Naive thymus-derived CD4-positive, alpha-beta T cell (primary cell): ENCODE measurements around the gene EFHC2. TPM values are rescaled to one million over a fixed set of nuclear protein-coding genes. Genes with fewer than 3 reads are reported as not detected.
A peak's percentile ranks its signal among the peaks of the same experiment; 100 is the strongest.

ENCODE experiments used
- ATAC-seq: fragments of 150-1000 bp; cut with Tn5 transposase; 2 replicates; pipeline ENCODE4 v1.10.0; 2021; ENCODE audit warnings: mild to moderate bottlenecking, moderate library complexity
- CTCF ChIA-PET: fragments of 350-600 bp; sonication (Branson Sonifier 250); formaldehyde crosslinking; loops from one replicate; lab custom pipeline; 2021; ENCODE audit warnings: antibody characterized with exemption; lab: Charles Lee
- POLR2A ChIA-PET: fragments of 350-600 bp; sonication (Branson Sonifier 250); formaldehyde crosslinking; loops from one replicate; lab custom pipeline; 2021; ENCODE audit warnings: antibody characterized with exemption, inconsistent platforms; lab: Charles Lee
- DNase-seq, 9 donors: peaks; one replicate each; pipeline versions ENCODE4 v3.0.0 to v3.0.0-alpha.2; 2020 to 2022; ENCODE audit warnings: mixed read lengths in 1 of 9
- H3K27ac ChIP-seq: one replicate; pipeline ENCODE4 v1.7.0; 2013; ENCODE audit warnings: mild to moderate bottlenecking, low read depth, low read length, moderate library complexity
- H3K27me3 ChIP-seq, 2 donors: one replicate each; pipeline ENCODE4 v1.7.0; 2013; ENCODE audit warnings: low read length in 2 of 2, mild to moderate bottlenecking in 2 of 2, moderate library complexity in 2 of 2; ENCODE audit not compliant: control insufficient read depth in 2 of 2, insufficient read depth in 2 of 2
- H3K36me3 ChIP-seq, 3 experiments: 1 replicate in 2 of 3; 2 replicates in 1 of 3; pipeline ENCODE4 v1.7.0; 2013; ENCODE audit warnings: low read length in 3 of 3, mild to moderate bottlenecking in 3 of 3, moderate library complexity in 1 of 3; ENCODE audit not compliant: insufficient read depth in 3 of 3, control insufficient read depth in 2 of 3
- H3K4me1 ChIP-seq, 2 donors: one replicate each; pipeline ENCODE4 v1.7.0; 2013; ENCODE audit warnings: low read length in 2 of 2, mild to moderate bottlenecking in 2 of 2, moderate library complexity in 1 of 2; ENCODE audit not compliant: control insufficient read depth in 2 of 2, insufficient read depth in 2 of 2
- H3K4me3 ChIP-seq: 2 replicates; pipeline ENCODE4 v1.7.0; 2013; ENCODE audit warnings: mild to moderate bottlenecking, low read length
- H3K9me3 ChIP-seq, 3 experiments: 1 replicate in 2 of 3; 2 replicates in 1 of 3; pipeline ENCODE4 v1.7.0; 2013; ENCODE audit warnings: low read length in 3 of 3; ENCODE audit not compliant: control insufficient read depth in 2 of 3
- H3K27ac Mint-ChIP-seq, 9 donors: one replicate each; pipeline ENCODE4 v1.8.0; 2020 to 2022; ENCODE audit warnings: mixed read lengths in 9 of 9, mild to moderate bottlenecking in 8 of 9, moderate library complexity in 5 of 9, inconsistent platforms in 2 of 9
- H3K27me3 Mint-ChIP-seq, 5 donors: one replicate each; pipeline ENCODE4 v1.8.0; 2021 to 2022; ENCODE audit warnings: mixed read lengths in 5 of 5, mild to moderate bottlenecking in 1 of 5
- H3K36me3 Mint-ChIP-seq, 5 donors: one replicate each; pipeline ENCODE4 v1.8.0; 2020 to 2022; ENCODE audit warnings: mixed read lengths in 5 of 5, mild to moderate bottlenecking in 3 of 5, inconsistent platforms in 1 of 5
- H3K4me1 Mint-ChIP-seq, 7 donors: one replicate each; pipeline ENCODE4 v1.8.0; 2020 to 2022; ENCODE audit warnings: mixed read lengths in 7 of 7, mild to moderate bottlenecking in 3 of 7, inconsistent platforms in 1 of 7
- H3K4me3 Mint-ChIP-seq, 10 donors: one replicate each; pipeline ENCODE4 v1.8.0; 2020 to 2022; ENCODE audit warnings: mild to moderate bottlenecking in 10 of 10, mixed read lengths in 10 of 10, moderate library complexity in 6 of 10, inconsistent platforms in 2 of 10
- H3K9me3 Mint-ChIP-seq, 11 donors: one replicate each; pipeline ENCODE4 v1.8.0; 2020 to 2022; ENCODE audit warnings: mixed read lengths in 11 of 11, mild to moderate bottlenecking in 4 of 11, inconsistent platforms in 1 of 11, moderate library complexity in 1 of 11
- intact Hi-C, 2 donors: fragments of 100-400 bp; cut with micrococcal nuclease; formaldehyde crosslinking; loops; one replicate each; pipeline ENCODE4 v1.15.1; 2023
- polyA plus RNA-seq, 2 donors: library from polyadenylated mRNA; unstranded; fragments of 300-500 nt; fragmentation: Illumina TruSeq; gene quantifications; one replicate each; pipeline ENCODE4 v1.2.3, GENCODE V29; 2021
- total RNA-seq, 6 experiments: library from RNA in 5 of 6; stranded (reverse) in 5 of 6; gene quantifications; 1 replicate in 5 of 6; 2 replicates in 1 of 6; pipeline ENCODE4 v1.2.3 and lab custom pipeline; 2021 to 2026

EFHC2 gene
- total and polyA plus RNA-seq, 7 experiments from 2014 or later: 0.31 to 3.3 (median 2.1) TPM

- Mint-ChIP-seq H3K27ac (no peak overlapping the region), H3K27me3 (no peaks in the 10 kb centered on the region), H3K4me3 (no peak overlapping the region), H3K9me3 (no peaks in the 10 kb centered on the region), H3K36me3 (no peaks in the 10 kb centered on the region), H3K4me1 (peaks cover 0 to 1% (median 0%) of the 10 kb centered on the region in 7 donors)
- ChIA-PET POLR2A (no interaction called here), CTCF (no interaction called here)
- H3K27me3 ChIP-seq: no peaks in the 10 kb centered on the region
- H3K4me3 ChIP-seq: no peak overlapping the region
- no peaks in the 10 kb centered on the region for H3K4me1 ChIP-seq
- no peaks in the 10 kb centered on the region for H3K9me3 ChIP-seq
- no peak for ATAC-seq
- no peak overlapping the region for H3K27ac ChIP-seq
- H3K36me3 ChIP-seq: no peaks in the 10 kb centered on the region
- intact Hi-C loops: no loop called here
- DNase-seq: no peak
These were observed 60.7 kb downstream of the EFHC2 start for GRCh38 chrX:44282753-44283152.

DNA sequence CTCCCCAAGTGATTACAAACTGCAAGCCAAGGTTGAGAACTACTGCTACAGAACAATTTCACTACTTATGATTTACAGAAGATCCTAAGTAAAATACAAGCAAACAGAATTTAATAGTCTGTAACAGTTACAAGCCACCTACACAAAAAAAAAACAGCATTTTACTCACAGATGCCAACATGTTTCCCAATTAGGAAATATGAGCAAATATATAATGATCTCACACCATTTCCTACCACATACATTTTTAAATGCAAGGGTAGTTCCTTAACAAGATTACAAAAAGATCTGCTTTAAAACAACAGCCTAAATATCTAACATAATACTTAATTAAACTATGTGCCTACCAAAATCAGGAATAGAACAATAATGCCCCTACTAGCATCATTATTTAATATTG is 63.4 kb downstream of the EFHC2 start:
- Mint-ChIP-seq H3K27ac (no peak overlapping the region), H3K9me3 (peaks cover 0 to under 1% (median 0%) of the 10 kb centered on the region in 11 donors)
- CTCF ChIA-PET: interaction anchor here (0.7 kb wide), 1 partner anchor 1633 kb away, joined by 4 read pairs; no protein-coding TSS in a partner anchor

DNA sequence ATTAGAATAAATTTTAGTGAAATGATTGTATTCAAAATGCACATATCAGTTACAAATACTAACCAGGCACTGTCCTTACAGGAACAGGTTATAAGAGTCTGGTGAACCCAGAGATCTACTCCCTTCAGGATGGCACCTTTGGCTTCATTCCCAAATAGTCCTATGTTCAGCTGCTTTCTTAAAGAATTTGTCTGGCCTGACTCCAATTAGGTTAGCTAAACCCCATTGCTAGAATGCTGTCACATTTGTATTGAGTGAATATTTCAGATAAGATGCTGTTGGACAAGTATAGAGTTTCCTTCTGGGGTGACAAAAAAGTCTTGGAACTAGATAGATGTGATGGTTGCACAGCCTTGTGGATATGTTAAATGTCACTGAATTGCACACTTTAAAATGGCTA is 69.4 kb downstream of the EFHC2 start:
- peaks cover 0 to 4% (median 0%) of the 10 kb centered on the region in 5 donors for H3K27me3 Mint-ChIP-seq
- ChIA-PET CTCF (no interaction called here), POLR2A (interaction anchor here (0.7 kb wide), 1 partner anchor 79 kb away, joined by 3 read pairs; no protein-coding TSS in a partner anchor)
- peak overlapping the region in 1 of 9 donors; percentile 61 for H3K27ac Mint-ChIP-seq
- no peak for ATAC-seq
- H3K4me3 Mint-ChIP-seq: no peak overlapping the region
- DNase-seq: no peak
- peaks cover 4 to 39% (median 22%) of the 10 kb centered on the region in 7 donors for H3K4me1 Mint-ChIP-seq
- Histone ChIP-seq H3K36me3 (no peaks in the 10 kb centered on the region), H3K4me3 (no peak overlapping the region), H3K9me3 (no peaks in the 10 kb centered on the region), H3K27me3 (no peaks in the 10 kb centered on the region), H3K4me1 (no peaks in the 10 kb centered on the region), H3K27ac (no peak overlapping the region)
- H3K36me3 Mint-ChIP-seq: peaks cover 0 to 24% (median 7%) of the 10 kb centered on the region in 5 donors
- peaks cover 0 to 7% (median 0%) of the 10 kb centered on the region in 11 donors for H3K9me3 Mint-ChIP-seq
- intact Hi-C loops: no loop called here

More for the DNA sequence above, 63.4 kb downstream of the EFHC2 start:
- intact Hi-C loops: no loop called here
- Histone ChIP-seq H3K9me3 (no peaks in the 10 kb centered on the region), H3K27me3 (no peaks in the 10 kb centered on the region), H3K36me3 (no peaks in the 10 kb centered on the region), H3K4me1 (no peaks in the 10 kb centered on the region), H3K4me3 (no peak overlapping the region), H3K27ac (no peak overlapping the region)
- ATAC-seq (no peak), DNase-seq (no peak)
- POLR2A ChIA-PET: interaction anchor here (0.9 to 1.0 kb wide), 2 partner anchors 12 to 34 kb away, joined by 3 read pairs; no protein-coding TSS in a partner anchor
- peaks cover 2 to 5% (median 3%) of the 10 kb centered on the region in 7 donors for H3K4me1 Mint-ChIP-seq
- H3K4me3 Mint-ChIP-seq: no peak overlapping the region
- no peaks in the 10 kb centered on the region for H3K27me3 Mint-ChIP-seq
- H3K36me3 Mint-ChIP-seq: peaks cover 0 to 3% (median 0%) of the 10 kb centered on the region in 5 donors

- Histone ChIP-seq H3K27ac (no peak overlapping the region), H3K4me1 (peaks cover 10 to 15% of the 10 kb centered on the region in 2 donors), H3K36me3 (no peaks in the 10 kb centered on the region), H3K27me3 (no peaks in the 10 kb centered on the region), H3K4me3 (no peak overlapping the region), H3K9me3 (no peaks in the 10 kb centered on the region)
- CTCF ChIA-PET: no interaction called here
- intact Hi-C loops: no loop called here
- H3K36me3 Mint-ChIP-seq: peaks cover 0 to 20% (median 7%) of the 10 kb centered on the region in 5 donors
- peaks cover 14 to 71% (median 47%) of the 10 kb centered on the region in 7 donors for H3K4me1 Mint-ChIP-seq
- DNase-seq (no peak), ATAC-seq (no peak)
- no peak overlapping the region for H3K4me3 Mint-ChIP-seq
- POLR2A ChIA-PET: interaction anchor here (1.0 to 1.4 kb wide), 2 partner anchors 12 to 22 kb away, joined by 3 read pairs; no protein-coding TSS in a partner anchor
- peaks cover 0 to 8% (median 0%) of the 10 kb centered on the region in 11 donors for H3K9me3 Mint-ChIP-seq
- H3K27ac Mint-ChIP-seq: peak overlapping the region in 1 of 9 donors; percentile 19
- H3K27me3 Mint-ChIP-seq: peaks cover 0 to 4% (median 0%) of the 10 kb centered on the region in 5 donors
These were observed 75.6 kb downstream of the EFHC2 start for GRCh38 chrX:44267861-44268260.

DNA sequence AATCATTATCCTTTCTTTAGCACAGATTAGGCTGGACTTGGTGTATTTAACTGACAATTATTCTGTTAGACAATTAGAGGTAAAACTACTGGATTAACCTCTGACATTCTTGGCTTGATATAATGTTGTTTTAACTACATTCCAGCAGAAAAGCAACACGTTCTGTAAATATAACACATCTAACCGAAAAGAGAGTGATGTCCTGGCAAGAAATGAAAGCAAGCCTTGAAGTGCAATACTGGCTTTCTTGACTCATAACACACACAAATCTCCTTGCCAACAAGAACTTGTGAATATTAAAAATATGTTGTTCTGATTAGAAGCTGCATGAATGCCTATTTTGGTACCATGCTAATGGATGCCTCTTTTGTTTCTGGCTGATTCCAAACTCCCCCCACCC is 76.4 kb downstream of the EFHC2 start:
- no peak for DNase-seq
- CTCF ChIA-PET: no interaction called here

DNA sequence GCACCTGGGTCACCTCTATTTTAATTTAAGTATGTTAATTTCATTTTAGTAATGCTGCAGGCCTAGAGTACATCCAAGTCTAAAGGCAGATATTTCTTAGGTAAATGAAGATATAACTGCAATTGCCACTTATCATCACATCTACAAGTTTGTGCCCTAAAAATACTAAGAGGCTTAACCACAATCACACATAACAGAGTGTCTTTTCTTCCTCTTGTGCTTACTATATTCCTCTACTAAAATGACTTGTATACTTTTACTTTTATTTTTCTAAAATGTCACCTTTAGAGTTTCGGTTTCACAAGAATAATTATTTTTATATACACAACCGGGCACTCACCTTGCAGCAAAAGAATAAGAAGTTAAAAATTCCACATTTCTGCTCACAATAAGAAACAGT is 77.9 kb downstream of the EFHC2 start:
- Histone ChIP-seq H3K9me3 (no peaks in the 10 kb centered on the region), H3K36me3 (no peaks in the 10 kb centered on the region), H3K27me3 (no peaks in the 10 kb centered on the region), H3K4me1 (peaks cover 15 to 24% of the 10 kb centered on the region in 2 donors), H3K27ac (peak overlapping the region; percentile 46), H3K4me3 (peak overlapping the region; percentile 30)
- H3K9me3 Mint-ChIP-seq: peaks cover 0 to 7% (median 0%) of the 10 kb centered on the region in 11 donors
- ATAC-seq (peak; percentile 45), DNase-seq (peak in 5 of 9 donors; percentile 13 to 46 (median 21))
- POLR2A ChIA-PET: interaction anchor here (1.5 kb wide), 1 partner anchor 12 kb away, joined by 4 read pairs; no protein-coding TSS in a partner anchor
- intact Hi-C loops: loop anchor here in 1 of 2 donors (1.0 kb wide), 1 partner anchor 12 kb away; no protein-coding TSS in a partner anchor
- peak overlapping the region in 8 of 9 donors; percentile 2 to 87 (median 67) for H3K27ac Mint-ChIP-seq
- H3K4me3 Mint-ChIP-seq: peak overlapping the region in 9 of 10 donors; percentile 36 to 79 (median 70)
- CTCF ChIA-PET: interaction anchor here (0.6 to 1.9 kb wide), 2 partner anchors 20 to 1259 kb away, joined by 3 to 6 read pairs; no protein-coding TSS in a partner anchor
- H3K4me1 Mint-ChIP-seq: peaks cover 18 to 81% (median 54%) of the 10 kb centered on the region in 7 donors
- H3K27me3 Mint-ChIP-seq: no peaks in the 10 kb centered on the region
- H3K36me3 Mint-ChIP-seq: peaks cover 0 to 14% (median 0%) of the 10 kb centered on the region in 5 donors

More for the DNA sequence above, 76.4 kb downstream of the EFHC2 start:
- no peak for ATAC-seq
- Histone ChIP-seq H3K4me3 (no peak overlapping the region), H3K27ac (no peak overlapping the region), H3K27me3 (no peaks in the 10 kb centered on the region), H3K36me3 (no peaks in the 10 kb centered on the region), H3K9me3 (no peaks in the 10 kb centered on the region), H3K4me1 (peaks cover 10 to 19% of the 10 kb centered on the region in 2 donors)
- intact Hi-C loops: no loop called here
- peaks cover 0 to 16% (median 7%) of the 10 kb centered on the region in 5 donors for H3K36me3 Mint-ChIP-seq
- H3K4me3 Mint-ChIP-seq: no peak overlapping the region
- POLR2A ChIA-PET: interaction anchor here (1.0 to 1.4 kb wide), 2 partner anchors 12 to 22 kb away, joined by 3 read pairs; no protein-coding TSS in a partner anchor
- H3K4me1 Mint-ChIP-seq: peaks cover 14 to 72% (median 49%) of the 10 kb centered on the region in 7 donors
- no peak overlapping the region for H3K27ac Mint-ChIP-seq
- H3K9me3 Mint-ChIP-seq: peaks cover 0 to 8% (median 0%) of the 10 kb centered on the region in 11 donors
- H3K27me3 Mint-ChIP-seq: peaks cover 0 to 2% (median 0%) of the 10 kb centered on the region in 5 donors
